ENCODE data around the gene SPTA1. TPM values are rescaled to one million over a fixed set of nuclear protein-coding genes. Genes with fewer than 3 reads are reported as not detected.

The SPTA1 gene
- total RNA-seq, 1 donor from 2014 or later = 0.09 TPM

DNA sequence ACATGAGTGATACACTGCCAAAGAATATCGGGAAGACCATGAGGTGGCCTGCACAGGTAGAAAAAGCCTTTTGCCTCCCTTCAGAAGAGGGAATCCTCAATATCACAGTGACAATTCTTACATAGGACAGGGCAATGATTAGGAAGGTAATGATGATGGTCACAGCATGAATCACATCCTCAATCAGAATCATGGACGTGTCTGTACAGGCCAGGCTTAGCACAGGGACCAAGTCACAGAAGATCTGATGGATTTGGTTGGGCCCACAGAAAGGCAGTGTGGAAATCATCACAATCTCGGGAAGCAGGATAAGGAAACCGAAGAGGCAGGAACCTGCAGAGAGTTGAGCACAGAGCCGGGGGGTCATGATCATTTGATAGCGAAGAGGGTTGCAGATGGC lies 30.8 kb upstream of the SPTA1 start:
- no peak for FAIRE-seq
- H3K4me2 ChIP-seq (ENCODE audit: low read length) = no peak overlapping the region
- H3K9me3 Mint-ChIP-seq (ENCODE audit: unreplicated experiment) = peaks cover 2% of the 10 kb centered on the region
- H3K27me3 ChIP-seq (ENCODE audit: insufficient read depth, low read length) = no peaks in the 10 kb centered on the region
- H3K27ac Mint-ChIP-seq (ENCODE audit: unreplicated experiment) = no peak overlapping the region
- no peak overlapping the region for H2AFZ ChIP-seq (ENCODE audit: low read depth, low read length)
- no peak overlapping the region for H3K4me3 Mint-ChIP-seq (ENCODE audit: unreplicated experiment)
- no peaks in the 10 kb centered on the region for H3K36me3 ChIP-seq (ENCODE audit: insufficient read depth, low read length)
- no peaks in the 10 kb centered on the region for H3K9me3 ChIP-seq (ENCODE audit: insufficient read depth, low read depth, low read length)
- TF ChIP-seq EZH2 (IDR thresholded peaks at IDR 0.05; ENCODE audit: insufficient read depth, low read length) = no peak
- TF ChIP-seq, protein P1, sequence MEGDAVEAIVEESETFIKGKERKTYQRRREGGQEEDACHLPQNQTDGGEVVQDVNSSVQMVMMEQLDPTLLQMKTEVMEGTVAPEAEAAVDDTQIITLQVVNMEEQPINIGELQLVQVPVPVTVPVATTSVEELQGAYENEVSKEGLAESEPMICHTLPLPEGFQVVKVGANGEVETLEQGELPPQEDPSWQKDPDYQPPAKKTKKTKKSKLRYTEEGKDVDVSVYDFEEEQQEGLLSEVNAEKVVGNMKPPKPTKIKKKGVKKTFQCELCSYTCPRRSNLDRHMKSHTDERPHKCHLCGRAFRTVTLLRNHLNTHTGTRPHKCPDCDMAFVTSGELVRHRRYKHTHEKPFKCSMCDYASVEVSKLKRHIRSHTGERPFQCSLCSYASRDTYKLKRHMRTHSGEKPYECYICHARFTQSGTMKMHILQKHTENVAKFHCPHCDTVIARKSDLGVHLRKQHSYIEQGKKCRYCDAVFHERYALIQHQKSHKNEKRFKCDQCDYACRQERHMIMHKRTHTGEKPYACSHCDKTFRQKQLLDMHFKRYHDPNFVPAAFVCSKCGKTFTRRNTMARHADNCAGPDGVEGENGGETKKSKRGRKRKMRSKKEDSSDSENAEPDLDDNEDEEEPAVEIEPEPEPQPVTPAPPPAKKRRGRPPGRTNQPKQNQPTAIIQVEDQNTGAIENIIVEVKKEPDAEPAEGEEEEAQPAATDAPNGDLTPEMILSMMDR (IDR thresholded peaks at IDR 0.05; ENCODE audit: insufficient read depth, low read depth, low read length) = no peak
- no peaks in the 10 kb centered on the region for H3K27me3 Mint-ChIP-seq (ENCODE audit: low read depth, unreplicated experiment)
- no peaks in the 10 kb centered on the region for H3K4me1 Mint-ChIP-seq (ENCODE audit: low read depth, unreplicated experiment)
- no peaks in the 10 kb centered on the region for H3K36me3 Mint-ChIP-seq (ENCODE audit: low read depth, unreplicated experiment)
- H3K4me1 ChIP-seq (ENCODE audit: insufficient read depth, low read length) = no peaks in the 10 kb centered on the region
- H4K20me1 ChIP-seq (ENCODE audit: insufficient read depth, low read length) = no peaks in the 10 kb centered on the region
- H3K4me3 ChIP-seq (ENCODE audit: insufficient read depth, low read depth, low read length) = no peak overlapping the region
- no peaks in the 10 kb centered on the region for H3K79me2 ChIP-seq (ENCODE audit: insufficient read depth, low read length)
- no peak for DNase-seq (ENCODE audit: low read depth)
- no peak overlapping the region for H3K9ac ChIP-seq (ENCODE audit: low read length)
- H3K27ac ChIP-seq (ENCODE audit: low read depth, low read length) = no peak overlapping the region

DNA sequence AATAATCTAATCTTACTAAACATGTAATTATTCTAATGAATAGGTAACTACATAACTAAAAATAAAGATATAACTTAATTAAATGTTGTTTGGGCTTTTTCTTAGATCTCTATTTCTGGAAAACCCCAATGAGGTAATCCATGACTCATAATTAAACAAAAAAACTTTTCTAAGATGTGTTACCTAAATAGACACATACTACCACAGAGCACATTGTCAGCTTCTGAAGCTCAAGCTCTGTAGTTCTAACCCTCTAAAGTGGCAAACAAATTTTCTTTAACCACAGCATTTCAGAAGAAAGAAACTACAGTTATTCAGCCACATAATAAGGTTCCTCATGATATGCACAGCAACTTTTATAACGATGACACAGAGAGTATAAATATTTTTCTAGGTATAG lies 29.8 kb upstream of the SPTA1 start:
- TF ChIP-seq, protein P1 (IDR thresholded peaks at IDR 0.05; ENCODE audit: insufficient read depth, low read depth, low read length) = no peak
- TF ChIP-seq EZH2 (IDR thresholded peaks at IDR 0.05; ENCODE audit: insufficient read depth, low read length) = no peak
- Histone ChIP-seq H4K20me1 (ENCODE audit: insufficient read depth, low read length) (no peaks in the 10 kb centered on the region), H3K9ac (ENCODE audit: low read length) (no peak overlapping the region), H3K27me3 (ENCODE audit: insufficient read depth, low read length) (no peaks in the 10 kb centered on the region), H3K4me1 (ENCODE audit: insufficient read depth, low read length) (no peaks in the 10 kb centered on the region), H2AFZ (ENCODE audit: low read depth, low read length) (no peak overlapping the region), H3K4me2 (ENCODE audit: low read length) (no peak overlapping the region), H3K4me3 (ENCODE audit: insufficient read depth, low read depth, low read length) (no peak overlapping the region), H3K9me3 (ENCODE audit: insufficient read depth, low read depth, low read length) (no peaks in the 10 kb centered on the region), H3K79me2 (ENCODE audit: insufficient read depth, low read length) (no peaks in the 10 kb centered on the region), H3K27ac (ENCODE audit: low read depth, low read length) (no peak overlapping the region), H3K36me3 (ENCODE audit: insufficient read depth, low read length) (no peaks in the 10 kb centered on the region)
- Mint-ChIP-seq H3K4me3 (ENCODE audit: unreplicated experiment) (no peak overlapping the region), H3K27ac (ENCODE audit: unreplicated experiment) (no peak overlapping the region), H3K36me3 (ENCODE audit: low read depth, unreplicated experiment) (no peaks in the 10 kb centered on the region), H3K4me1 (ENCODE audit: low read depth, unreplicated experiment) (no peaks in the 10 kb centered on the region), H3K9me3 (ENCODE audit: unreplicated experiment) (peaks cover 2% of the 10 kb centered on the region), H3K27me3 (ENCODE audit: low read depth, unreplicated experiment) (no peaks in the 10 kb centered on the region)
- no peak for FAIRE-seq
- DNase-seq (ENCODE audit: low read depth) = no peak

DNA sequence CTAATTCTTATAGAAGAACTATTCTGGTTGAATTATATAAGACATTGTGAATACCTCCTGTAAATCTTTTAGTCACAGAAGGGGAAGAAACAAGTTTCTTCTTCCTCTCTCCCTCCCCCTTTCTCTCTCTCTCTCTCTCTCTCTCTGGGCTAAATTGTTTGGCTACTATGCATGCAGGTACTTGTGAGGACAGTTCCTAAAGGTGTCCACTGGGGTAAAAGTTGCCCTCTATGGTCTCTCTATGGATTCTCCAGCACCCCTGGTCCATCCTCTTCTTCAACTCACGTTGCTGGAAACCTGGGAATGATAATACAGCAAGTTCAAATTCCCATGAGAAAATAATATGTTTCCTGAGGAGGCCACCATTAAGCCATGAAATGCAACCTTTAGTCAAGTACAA lies 28.2 kb upstream of the SPTA1 start:
- no peak for TF ChIP-seq EZH2 (IDR thresholded peaks at IDR 0.05; ENCODE audit: insufficient read depth, low read length)
- TF ChIP-seq, protein P1 (IDR thresholded peaks at IDR 0.05; ENCODE audit: insufficient read depth, low read depth, low read length) = no peak
- H3K27ac ChIP-seq (ENCODE audit: low read depth, low read length) = no peak overlapping the region
- H3K9me3 Mint-ChIP-seq (ENCODE audit: unreplicated experiment) = peaks cover 2% of the 10 kb centered on the region
- no peak overlapping the region for H3K4me3 Mint-ChIP-seq (ENCODE audit: unreplicated experiment)
- no peak overlapping the region for H3K4me2 ChIP-seq (ENCODE audit: low read length)
- H3K9me3 ChIP-seq (ENCODE audit: insufficient read depth, low read depth, low read length) = no peaks in the 10 kb centered on the region
- H3K36me3 ChIP-seq (ENCODE audit: insufficient read depth, low read length) = no peaks in the 10 kb centered on the region
- no peaks in the 10 kb centered on the region for H4K20me1 ChIP-seq (ENCODE audit: insufficient read depth, low read length)
- no peak for FAIRE-seq
- H3K27me3 Mint-ChIP-seq (ENCODE audit: low read depth, unreplicated experiment) = no peaks in the 10 kb centered on the region
- H3K4me1 ChIP-seq (ENCODE audit: insufficient read depth, low read length) = no peaks in the 10 kb centered on the region
- DNase-seq (ENCODE audit: low read depth) = no peak
- H2AFZ ChIP-seq (ENCODE audit: low read depth, low read length) = no peak overlapping the region
- no peaks in the 10 kb centered on the region for H3K79me2 ChIP-seq (ENCODE audit: insufficient read depth, low read length)
- H3K4me3 ChIP-seq (ENCODE audit: insufficient read depth, low read depth, low read length) = no peak overlapping the region
- H3K4me1 Mint-ChIP-seq (ENCODE audit: low read depth, unreplicated experiment) = no peaks in the 10 kb centered on the region
- no peaks in the 10 kb centered on the region for H3K27me3 ChIP-seq (ENCODE audit: insufficient read depth, low read length)
- H3K36me3 Mint-ChIP-seq (ENCODE audit: low read depth, unreplicated experiment) = no peaks in the 10 kb centered on the region
- H3K27ac Mint-ChIP-seq (ENCODE audit: unreplicated experiment) = no peak overlapping the region
- H3K9ac ChIP-seq (ENCODE audit: low read length) = no peak overlapping the region

Measured in astrocyte (in vitro differentiated cells and primary cell).